Fibroblast of mammary gland (primary cell): Measurements from ENCODE around the gene RTL10.
A peak's percentile ranks its signal among the peaks of the same experiment; 100 is the strongest.

ENCODE experiments used
- DNase-seq: peaks from one replicate; pipeline ENCODE4 v3.0.0-alpha.2; 2010; ENCODE audit warnings: low read depth
- H3K4me3 ChIP-seq: 2 replicates; pipeline ENCODE4 v1.5.1; 2011; ENCODE audit warnings: low read depth, mild to moderate bottlenecking, low read length, moderate library complexity; ENCODE audit not compliant: control insufficient read depth
- TF ChIP-seq, protein P1 (sequence below): conservative IDR thresholded peaks from 2 replicates; pipeline ENCODE4 v1.5.1; 2011; ENCODE audit warnings: low read depth, low read length, inconsistent platforms; ENCODE audit not compliant: control insufficient read depth, insufficient read depth

Gene RTL10

DNA sequence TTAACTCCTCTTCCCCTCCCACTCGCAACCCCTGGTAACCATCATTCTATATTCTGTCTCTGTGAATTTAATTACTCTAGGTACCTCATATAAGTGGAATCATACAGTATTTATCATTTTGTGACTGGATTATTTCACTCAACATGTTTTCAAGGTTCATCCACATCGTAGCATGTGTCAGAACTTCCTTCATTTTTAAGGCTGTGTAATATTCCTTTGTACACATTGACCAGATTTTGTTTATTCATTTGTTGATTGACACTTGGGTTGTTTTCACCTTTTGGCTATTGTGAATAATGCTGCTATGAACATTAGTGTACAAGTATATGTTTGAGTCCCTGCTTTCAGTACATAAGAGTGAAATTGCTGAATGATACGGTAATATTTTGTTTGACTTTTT lies 2.7 kb upstream of the RTL10 start:
- no peak overlapping the region for H3K4me3 ChIP-seq
- DNase-seq: no peak
- TF ChIP-seq, protein P1, sequence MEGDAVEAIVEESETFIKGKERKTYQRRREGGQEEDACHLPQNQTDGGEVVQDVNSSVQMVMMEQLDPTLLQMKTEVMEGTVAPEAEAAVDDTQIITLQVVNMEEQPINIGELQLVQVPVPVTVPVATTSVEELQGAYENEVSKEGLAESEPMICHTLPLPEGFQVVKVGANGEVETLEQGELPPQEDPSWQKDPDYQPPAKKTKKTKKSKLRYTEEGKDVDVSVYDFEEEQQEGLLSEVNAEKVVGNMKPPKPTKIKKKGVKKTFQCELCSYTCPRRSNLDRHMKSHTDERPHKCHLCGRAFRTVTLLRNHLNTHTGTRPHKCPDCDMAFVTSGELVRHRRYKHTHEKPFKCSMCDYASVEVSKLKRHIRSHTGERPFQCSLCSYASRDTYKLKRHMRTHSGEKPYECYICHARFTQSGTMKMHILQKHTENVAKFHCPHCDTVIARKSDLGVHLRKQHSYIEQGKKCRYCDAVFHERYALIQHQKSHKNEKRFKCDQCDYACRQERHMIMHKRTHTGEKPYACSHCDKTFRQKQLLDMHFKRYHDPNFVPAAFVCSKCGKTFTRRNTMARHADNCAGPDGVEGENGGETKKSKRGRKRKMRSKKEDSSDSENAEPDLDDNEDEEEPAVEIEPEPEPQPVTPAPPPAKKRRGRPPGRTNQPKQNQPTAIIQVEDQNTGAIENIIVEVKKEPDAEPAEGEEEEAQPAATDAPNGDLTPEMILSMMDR: no peak

DNA sequence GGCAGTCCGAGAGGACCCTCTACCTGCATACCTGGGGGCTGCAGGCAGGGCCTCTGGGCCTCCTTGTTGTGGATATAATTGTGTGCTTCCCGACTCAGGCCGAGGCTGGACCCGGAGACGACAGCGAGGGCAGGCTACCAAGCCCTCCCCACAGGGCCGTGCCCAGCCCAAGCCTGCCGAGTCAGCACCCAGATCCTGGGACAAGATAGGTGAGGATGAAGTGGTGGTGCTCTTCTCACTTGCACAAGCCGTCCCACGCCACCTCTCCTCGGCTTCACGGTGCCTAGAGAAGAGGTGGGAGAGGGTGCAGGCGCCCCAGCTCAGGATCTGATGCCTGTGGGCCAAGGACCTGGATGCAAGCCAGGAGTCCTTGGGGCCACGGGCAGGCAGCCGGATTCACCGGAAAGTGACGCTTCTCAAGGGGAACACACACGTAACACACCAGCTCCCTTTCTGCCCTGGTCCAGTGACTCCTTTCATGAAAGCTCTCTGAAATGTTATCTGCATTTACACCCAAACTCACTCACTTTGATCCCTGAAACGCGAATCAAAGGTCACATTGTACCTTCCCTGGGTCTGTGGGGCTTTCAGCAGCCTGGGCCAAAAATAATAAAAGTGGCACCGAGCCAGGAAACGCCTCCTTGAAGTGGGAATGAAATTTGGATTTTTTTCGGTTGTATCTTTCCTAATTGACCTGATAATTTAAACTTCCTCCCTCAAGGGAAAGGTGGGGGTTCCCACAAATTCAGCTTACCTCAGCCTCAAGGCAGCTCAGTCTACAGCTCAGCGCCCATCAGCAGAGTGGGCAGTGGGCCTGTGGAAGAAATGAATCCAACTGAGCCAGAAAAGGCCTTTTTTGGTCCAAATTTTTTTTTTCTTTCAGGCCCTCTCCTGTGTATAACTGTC lies 1.1 kb upstream of the RTL10 start:
- H3K4me3 ChIP-seq: peak overlapping the region; percentile 76
- TF ChIP-seq, protein P1: no peak
- peak; percentile 75 for DNase-seq

DNA sequence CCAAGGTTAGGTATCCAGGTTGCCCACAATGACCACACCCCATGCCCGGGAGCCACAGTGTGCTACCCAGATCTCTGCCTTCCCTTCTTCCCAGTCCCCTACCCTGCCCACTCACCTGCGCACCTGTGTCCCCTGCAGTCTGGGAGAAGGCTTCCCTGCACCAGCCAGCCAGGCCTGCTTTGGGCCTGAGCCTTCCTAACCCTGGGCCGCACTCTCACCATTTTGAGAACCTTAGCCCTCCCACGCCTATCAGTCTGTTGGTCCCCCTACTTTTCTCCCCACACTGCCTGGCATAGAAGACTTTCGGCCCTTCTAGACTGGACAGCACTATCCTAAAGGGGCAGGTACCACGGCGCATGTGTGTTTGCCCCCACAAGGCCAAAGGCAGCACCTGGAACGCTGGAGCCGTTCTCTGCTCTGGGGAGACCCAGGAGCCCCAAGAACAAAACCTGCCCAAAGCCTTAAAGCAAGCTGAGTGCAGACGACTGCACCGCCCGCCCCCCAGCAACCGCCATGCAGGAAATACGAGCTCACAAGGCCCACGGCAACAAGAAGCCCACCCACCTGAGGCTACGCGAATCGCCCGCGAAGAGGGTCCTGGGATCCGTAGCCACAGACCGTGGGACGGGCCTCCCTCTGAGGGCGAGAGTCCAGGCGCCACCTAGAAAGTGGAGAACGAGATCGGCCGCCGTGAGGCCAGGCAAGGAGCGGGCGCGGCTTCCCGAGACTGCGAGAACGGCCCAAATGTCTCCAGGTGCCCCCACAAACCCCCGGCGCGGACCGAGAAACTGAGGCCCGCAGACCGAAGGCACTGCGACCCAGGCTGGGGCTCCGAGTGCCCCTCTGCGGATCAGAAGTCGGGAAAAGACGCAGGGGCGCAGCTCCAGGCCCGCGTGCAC lies 546 bp downstream of the RTL10 start:
- TF ChIP-seq, protein P1: no peak
- no peak for DNase-seq
- peak overlapping the region; percentile 89 for H3K4me3 ChIP-seq

DNA sequence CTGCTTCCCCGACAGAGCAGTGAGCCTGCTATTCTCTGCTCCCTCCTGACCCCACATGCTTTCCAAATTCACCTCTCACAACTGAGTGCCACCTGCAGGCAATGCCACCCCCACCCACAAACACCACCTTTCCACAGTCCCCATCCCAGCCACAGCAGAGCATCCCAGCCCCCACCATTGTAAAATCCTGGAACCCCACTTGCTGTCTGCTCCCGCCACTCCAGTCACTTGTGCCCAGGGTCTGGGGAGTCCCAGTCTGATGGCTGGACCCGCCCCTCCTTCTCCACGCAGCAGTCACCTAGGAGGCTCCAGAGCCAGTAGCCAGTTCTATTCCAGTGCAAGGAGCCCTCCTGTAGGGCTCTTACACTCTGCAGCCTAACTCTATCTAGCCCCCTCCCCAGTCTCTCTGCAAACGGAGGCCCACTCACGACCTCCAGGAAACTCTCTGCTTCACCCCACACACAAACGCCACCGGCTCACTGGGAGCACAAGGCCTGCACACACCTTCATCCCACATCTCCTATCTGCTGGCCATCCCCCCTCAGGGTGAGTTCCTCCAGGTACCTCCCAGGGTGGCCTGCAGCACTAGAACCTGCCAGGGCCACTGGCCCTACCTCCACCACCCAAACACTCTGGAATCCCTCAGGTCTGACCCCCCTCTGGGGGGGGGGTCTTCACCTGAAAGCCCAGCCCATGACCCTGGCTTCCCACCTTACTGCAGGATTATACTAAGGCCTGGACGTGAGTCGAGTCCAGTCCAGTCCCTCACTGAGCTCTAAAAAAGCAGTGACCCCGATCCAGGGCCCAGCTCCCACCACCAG lies 1.4 kb downstream of the RTL10 start:
- TF ChIP-seq, protein P1: no peak
- H3K4me3 ChIP-seq: peak overlapping the region; percentile 89
- DNase-seq: no peak

- DNase-seq: no peak
- TF ChIP-seq, protein P1: no peak
- no peak overlapping the region for H3K4me3 ChIP-seq
Measured at GRCh38 chr22:19852177-19852781, 2.4 kb downstream of the RTL10 start.
